ENCODE measurements around the gene RPL7L1.
A peak's percentile ranks its signal among the peaks of the same experiment; 100 is the strongest.
"Not testable (repeated sequence)": the region's sequence is repeated elsewhere in the genome, so short reads cannot be mapped to it uniquely, and the experiment has no call there.

The RPL7L1 gene

GRCh38 chr6:42873313-42873712 lies 6.1 kb upstream of the RPL7L1 start:
- TF ChIP-seq, protein P1, sequence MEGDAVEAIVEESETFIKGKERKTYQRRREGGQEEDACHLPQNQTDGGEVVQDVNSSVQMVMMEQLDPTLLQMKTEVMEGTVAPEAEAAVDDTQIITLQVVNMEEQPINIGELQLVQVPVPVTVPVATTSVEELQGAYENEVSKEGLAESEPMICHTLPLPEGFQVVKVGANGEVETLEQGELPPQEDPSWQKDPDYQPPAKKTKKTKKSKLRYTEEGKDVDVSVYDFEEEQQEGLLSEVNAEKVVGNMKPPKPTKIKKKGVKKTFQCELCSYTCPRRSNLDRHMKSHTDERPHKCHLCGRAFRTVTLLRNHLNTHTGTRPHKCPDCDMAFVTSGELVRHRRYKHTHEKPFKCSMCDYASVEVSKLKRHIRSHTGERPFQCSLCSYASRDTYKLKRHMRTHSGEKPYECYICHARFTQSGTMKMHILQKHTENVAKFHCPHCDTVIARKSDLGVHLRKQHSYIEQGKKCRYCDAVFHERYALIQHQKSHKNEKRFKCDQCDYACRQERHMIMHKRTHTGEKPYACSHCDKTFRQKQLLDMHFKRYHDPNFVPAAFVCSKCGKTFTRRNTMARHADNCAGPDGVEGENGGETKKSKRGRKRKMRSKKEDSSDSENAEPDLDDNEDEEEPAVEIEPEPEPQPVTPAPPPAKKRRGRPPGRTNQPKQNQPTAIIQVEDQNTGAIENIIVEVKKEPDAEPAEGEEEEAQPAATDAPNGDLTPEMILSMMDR (IDR thresholded peaks at IDR 0.05; ENCODE audit: insufficient read depth, low read depth, low read length, missing control alignments): no peak
- DNase-seq (ENCODE audit: low read depth): no peak
- no peak overlapping the region for H3K4me3 ChIP-seq (ENCODE audit: low read depth, low read length)

- DNase-seq (ENCODE audit: low read depth): no peak
- no peak overlapping the region for H3K4me3 ChIP-seq (ENCODE audit: low read depth, low read length)
- TF ChIP-seq, protein P1 (IDR thresholded peaks at IDR 0.05; ENCODE audit: insufficient read depth, low read depth, low read length, missing control alignments): no peak
Measured at GRCh38 chr6:42877695-42878094, 1.7 kb upstream of the RPL7L1 start.

- peak overlapping the region; percentile 95 for H3K4me3 ChIP-seq (ENCODE audit: low read depth, low read length)
- DNase-seq (ENCODE audit: low read depth): not testable (repeated sequence)
Measured at GRCh38 chr6:42880240-42880817, 913 bp downstream of the RPL7L1 start.

DNA sequence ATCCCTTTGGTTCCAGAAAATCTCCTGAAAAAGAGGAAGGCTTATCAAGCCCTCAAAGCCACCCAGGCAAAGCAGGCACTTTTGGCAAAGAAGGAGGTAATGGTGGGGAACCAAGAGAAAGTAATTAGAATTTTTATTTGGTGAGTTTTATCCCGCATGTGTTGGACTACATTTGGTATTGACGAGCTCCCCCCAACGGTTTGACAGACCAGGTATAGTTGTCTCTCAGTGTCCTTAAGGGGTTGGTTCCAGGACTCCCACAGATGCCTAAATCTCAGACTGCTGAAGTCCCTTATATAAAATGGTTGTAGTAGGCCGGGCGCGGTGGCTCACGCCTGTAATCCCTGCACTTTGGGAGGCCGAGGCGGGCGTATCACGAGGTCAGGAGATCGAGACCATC lies 1.5 kb downstream of the RPL7L1 start:
- DNase-seq (ENCODE audit: low read depth): peak; percentile 35
- H3K4me3 ChIP-seq (ENCODE audit: low read depth, low read length): peak overlapping the region; percentile 95

DNA sequence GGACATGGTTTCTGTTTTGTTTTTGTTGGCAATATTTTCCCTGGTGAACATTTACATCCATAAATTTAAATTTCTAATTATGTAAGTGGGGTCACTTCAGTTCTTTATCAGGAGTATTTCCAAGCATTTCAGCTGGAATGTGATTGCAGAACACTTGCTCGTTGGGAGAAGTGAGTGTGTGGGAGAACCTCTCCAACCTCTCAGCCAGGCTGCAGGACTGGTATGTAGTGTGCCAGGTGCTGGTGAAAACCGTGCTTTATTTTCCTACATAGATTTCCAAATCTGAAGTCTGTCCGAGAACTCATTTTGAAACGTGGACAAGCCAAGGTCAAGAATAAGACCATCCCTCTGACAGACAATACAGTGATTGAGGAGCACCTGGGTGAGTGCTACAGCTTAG lies 6.3 kb downstream of the RPL7L1 start:
- H3K4me3 ChIP-seq (ENCODE audit: low read depth, low read length): no peak overlapping the region
- TF ChIP-seq, protein P1 (IDR thresholded peaks at IDR 0.05; ENCODE audit: insufficient read depth, low read depth, low read length, missing control alignments): no peak
- no peak for DNase-seq (ENCODE audit: low read depth)

DNA sequence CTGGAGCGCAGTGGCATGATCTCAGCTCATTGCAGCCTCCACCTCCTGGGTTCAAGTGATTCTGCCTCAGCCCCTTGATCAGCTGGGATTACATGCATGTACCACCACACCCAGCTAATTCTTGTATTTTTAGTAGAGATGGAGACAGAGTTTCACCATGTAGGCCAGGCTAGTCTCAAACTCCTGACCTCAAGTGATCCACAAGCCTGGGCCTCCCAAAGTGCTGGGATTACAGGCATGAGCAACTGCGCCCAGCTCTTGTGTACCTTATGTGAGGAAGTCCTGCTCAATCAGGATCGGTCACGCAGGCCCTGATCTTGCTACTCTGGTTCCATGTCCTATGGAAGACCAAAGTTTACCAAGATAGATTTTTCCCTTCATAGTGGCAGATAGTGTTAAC lies 8.8 kb downstream of the RPL7L1 start:
- not testable (repeated sequence) for H3K4me3 ChIP-seq (ENCODE audit: low read depth, low read length); DNase-seq (ENCODE audit: low read depth)

DNA sequence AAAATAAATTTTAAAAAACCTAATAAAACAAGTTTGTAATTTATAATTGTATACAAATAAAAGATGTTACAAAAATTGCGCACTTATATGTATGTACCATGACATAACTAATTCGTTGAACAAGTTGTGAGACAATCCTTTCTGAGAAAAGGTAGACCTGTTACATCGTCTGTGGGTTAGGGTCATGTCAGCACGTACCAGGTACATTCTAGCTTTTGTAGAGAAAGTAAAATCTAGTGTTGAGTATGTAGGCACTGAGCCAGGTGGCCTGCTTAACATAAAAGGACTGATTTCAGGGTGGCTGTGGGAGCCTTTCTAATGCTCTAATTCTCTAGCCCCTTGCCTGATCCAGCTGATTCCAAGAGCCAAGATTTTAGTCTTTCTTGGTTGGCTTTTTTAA lies 10.4 kb downstream of the RPL7L1 start:
- DNase-seq (ENCODE audit: low read depth): peak; percentile 34
- TF ChIP-seq, protein P1 (IDR thresholded peaks at IDR 0.05; ENCODE audit: insufficient read depth, low read depth, low read length, missing control alignments): no peak
- H3K4me3 ChIP-seq (ENCODE audit: low read depth, low read length): peak overlapping the region; percentile 73

DNA sequence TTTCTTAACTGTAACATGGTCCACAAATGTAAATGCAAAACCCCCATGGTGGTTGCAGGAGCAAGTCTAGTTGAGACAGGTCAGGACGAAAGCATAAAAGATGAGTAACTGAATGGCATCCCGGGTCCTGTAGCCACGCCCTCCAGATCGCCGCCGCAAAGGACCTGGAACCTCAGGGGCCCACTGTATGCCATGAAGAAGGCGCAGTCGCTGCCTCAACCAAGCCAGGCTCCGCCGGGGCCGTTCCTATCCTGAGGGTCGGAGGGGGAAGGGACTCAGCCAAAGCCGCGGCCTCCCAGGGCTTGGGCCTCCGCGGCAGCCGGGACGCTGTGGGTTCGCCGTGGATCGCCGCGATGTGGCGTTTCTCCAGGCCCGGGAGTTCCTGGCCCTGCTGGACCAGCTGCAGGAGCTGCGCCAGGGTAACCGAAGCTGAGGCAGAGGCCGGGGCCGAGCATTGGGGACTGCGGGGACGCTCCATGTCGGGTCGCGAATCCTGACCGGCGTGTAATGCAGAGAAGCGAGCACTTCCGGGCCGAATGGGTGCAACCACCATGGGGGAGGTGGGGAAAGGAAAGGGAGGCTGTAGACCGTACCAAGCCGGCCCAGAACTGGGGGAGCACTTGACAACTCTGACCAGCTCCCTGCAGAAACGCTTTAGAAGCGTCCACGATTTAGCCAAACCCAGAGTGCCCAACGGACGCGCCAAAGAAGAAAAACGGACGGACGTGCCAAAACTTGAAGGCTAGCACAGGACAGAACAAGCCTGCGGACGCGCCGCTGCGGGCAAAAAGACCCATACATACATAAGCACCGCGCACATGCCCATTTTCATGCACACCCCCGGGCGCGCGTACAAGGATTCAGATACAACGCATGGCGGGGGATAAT lies 11.1 kb downstream of the RPL7L1 start:
- H3K4me3 ChIP-seq (ENCODE audit: low read depth, low read length): peak overlapping the region; percentile 73
- peak; percentile 99 for DNase-seq (ENCODE audit: low read depth)
- TF ChIP-seq, protein P1 (IDR thresholded peaks at IDR 0.05; ENCODE audit: insufficient read depth, low read depth, low read length, missing control alignments): no peak
